Mucosa of rectum (tissue), 2 donors: ENCODE results near the gene RTEL1.
"Not testable (repeated sequence)": the region's sequence is repeated elsewhere in the genome, so short reads cannot be mapped to it uniquely, and the experiment has no call there.

Experiments used
- H3K27ac ChIP-seq, 2 donors: one replicate each; pipeline ENCODE4 v1.7.0; 2013; ENCODE audit warnings: inconsistent platforms in 2 of 2, low read depth in 2 of 2, low read length in 2 of 2
- H3K27me3 ChIP-seq, 2 donors: one replicate each; pipeline ENCODE4 v1.7.0; 2013; ENCODE audit warnings: low read length in 2 of 2; ENCODE audit not compliant: control insufficient read depth in 2 of 2, insufficient read depth in 2 of 2
- H3K36me3 ChIP-seq, 2 donors: one replicate each; pipeline ENCODE4 v1.7.0; 2013; ENCODE audit warnings: low read length in 2 of 2; ENCODE audit not compliant: control insufficient read depth in 2 of 2, insufficient read depth in 2 of 2
- H3K4me1 ChIP-seq, 2 donors: one replicate each; pipeline ENCODE4 v1.7.0; 2013; ENCODE audit warnings: low read length in 2 of 2, mild to moderate bottlenecking in 1 of 2; ENCODE audit not compliant: control insufficient read depth in 2 of 2, insufficient read depth in 2 of 2
- H3K4me3 ChIP-seq, 2 donors: one replicate each; pipeline ENCODE4 v1.7.0; 2013; ENCODE audit warnings: low read length in 2 of 2
- H3K9ac ChIP-seq, 2 donors: one replicate each; pipeline ENCODE4 v1.7.0; 2013; ENCODE audit warnings: low read length in 2 of 2, low read depth in 1 of 2, mild to moderate bottlenecking in 1 of 2
- H3K9me3 ChIP-seq, 2 donors: one replicate each; pipeline ENCODE4 v1.7.0; 2013; ENCODE audit warnings: low read length in 2 of 2; ENCODE audit not compliant: control insufficient read depth in 2 of 2
- donor health status: healthy.
- donor health status: Normal muscosa, but diverticular disease.

RTEL1 gene

GRCh38 chr20:63658749-63659187, 656 bp downstream of the RTEL1 start:
- H3K27me3 ChIP-seq: peaks cover 3 to 7% of the 10 kb centered on the region in 2 donors
- H3K27ac ChIP-seq: peak overlapping the region; percentile 79 to 84
- H3K4me1 ChIP-seq: peaks cover 18% of the 10 kb centered on the region in 2 donors
- H3K4me3 ChIP-seq: peak overlapping the region; percentile 93 to 94
- peaks cover 5 to 26% of the 10 kb centered on the region in 2 donors for H3K36me3 ChIP-seq
- peak overlapping the region; percentile 67 to 80 for H3K9ac ChIP-seq
- H3K9me3 ChIP-seq: no peaks in the 10 kb centered on the region

DNA sequence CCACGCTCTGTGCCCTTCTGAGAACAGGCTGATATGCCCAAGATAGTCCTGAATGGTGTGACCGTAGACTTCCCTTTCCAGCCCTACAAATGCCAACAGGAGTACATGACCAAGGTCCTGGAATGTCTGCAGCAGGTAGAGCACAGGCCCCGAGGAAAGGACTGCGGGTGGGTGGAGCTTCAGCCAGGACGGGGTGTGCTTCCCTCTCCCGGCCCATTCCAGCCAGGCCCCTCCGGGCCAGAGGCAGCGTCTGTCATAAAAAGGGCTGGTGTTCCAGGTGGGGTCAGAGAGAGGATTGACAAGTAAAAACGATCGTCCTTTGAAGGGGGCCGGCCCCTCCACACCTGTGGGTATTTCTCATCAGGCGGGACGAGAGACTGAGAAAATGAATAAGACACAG, 1.3 kb downstream of the RTEL1 start:
- peak overlapping the region; percentile 93 to 94 for H3K4me3 ChIP-seq
- peaks cover 5 to 26% of the 10 kb centered on the region in 2 donors for H3K36me3 ChIP-seq
- H3K27me3 ChIP-seq: peaks cover 0 to 3% of the 10 kb centered on the region in 2 donors
- peak overlapping the region in 1 of 2 donors; percentile 84 for H3K27ac ChIP-seq
- peak overlapping the region; percentile 67 to 80 for H3K9ac ChIP-seq
- H3K9me3 ChIP-seq: no peaks in the 10 kb centered on the region
- peaks cover 14 to 17% of the 10 kb centered on the region in 2 donors for H3K4me1 ChIP-seq

- Histone ChIP-seq H3K4me1 (peaks cover 14 to 17% of the 10 kb centered on the region in 2 donors), H3K36me3 (peaks cover 5 to 31% of the 10 kb centered on the region in 2 donors)
- not testable (repeated sequence) for H3K9ac ChIP-seq, H3K27ac ChIP-seq, H3K27me3 ChIP-seq, H3K9me3 ChIP-seq, H3K4me3 ChIP-seq
These were observed 2.1 kb downstream of the RTEL1 start for GRCh38 chr20:63660174-63660573.

DNA sequence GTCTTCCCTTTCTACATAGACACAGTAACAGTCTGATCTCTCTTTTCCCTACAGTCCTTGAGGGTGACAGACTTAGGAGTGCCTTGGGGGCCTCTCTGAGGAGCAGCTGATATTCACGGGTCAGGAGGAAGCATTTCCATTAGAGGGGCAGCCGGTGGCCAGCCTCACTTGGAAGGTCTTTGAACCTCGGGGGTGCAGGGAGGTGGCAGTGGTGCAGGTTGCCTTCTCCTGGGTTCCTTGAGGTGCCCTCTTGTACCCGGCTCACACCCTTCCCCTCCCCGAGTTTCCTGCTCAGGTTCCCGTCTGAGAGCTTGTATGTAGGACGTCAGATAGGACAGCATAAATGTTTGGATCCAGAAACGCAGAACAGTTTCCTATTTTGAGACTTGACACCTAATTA, 2.5 kb downstream of the RTEL1 start:
- Histone ChIP-seq H3K4me3 (no peak overlapping the region), H3K4me1 (peaks cover 14 to 17% of the 10 kb centered on the region in 2 donors), H3K36me3 (peaks cover 5 to 32% of the 10 kb centered on the region in 2 donors), H3K9ac (no peak overlapping the region), H3K27ac (no peak overlapping the region), H3K27me3 (no peaks in the 10 kb centered on the region), H3K9me3 (no peaks in the 10 kb centered on the region)

DNA sequence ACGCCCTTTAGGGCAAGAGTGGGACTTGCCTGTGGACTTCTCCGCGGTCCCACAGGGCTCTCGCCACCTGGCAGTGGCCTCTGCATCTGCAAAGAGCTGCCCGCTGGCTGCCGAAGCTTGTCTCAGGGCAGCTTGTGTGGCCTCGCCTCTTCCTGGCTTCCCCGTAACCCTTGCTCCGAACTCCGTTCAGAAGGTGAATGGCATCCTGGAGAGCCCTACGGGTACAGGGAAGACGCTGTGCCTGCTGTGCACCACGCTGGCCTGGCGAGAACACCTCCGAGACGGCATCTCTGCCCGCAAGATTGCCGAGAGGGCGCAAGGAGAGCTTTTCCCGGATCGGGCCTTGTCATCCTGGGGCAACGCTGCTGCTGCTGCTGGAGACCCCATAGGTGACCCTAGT, 3.0 kb downstream of the RTEL1 start:
- Histone ChIP-seq H3K27ac (no peak overlapping the region), H3K36me3 (peaks cover 5 to 35% of the 10 kb centered on the region in 2 donors), H3K27me3 (no peaks in the 10 kb centered on the region), H3K4me3 (no peak overlapping the region), H3K4me1 (peaks cover 14 to 17% of the 10 kb centered on the region in 2 donors), H3K9ac (no peak overlapping the region), H3K9me3 (no peaks in the 10 kb centered on the region)

GRCh38 chr20:63661959-63662812, 4.1 kb downstream of the RTEL1 start:
- H3K4me3 ChIP-seq: no peak overlapping the region
- H3K27me3 ChIP-seq: no peaks in the 10 kb centered on the region
- no peak overlapping the region for H3K27ac ChIP-seq
- H3K36me3 ChIP-seq: peaks cover 6 to 41% of the 10 kb centered on the region in 2 donors
- no peak overlapping the region for H3K9ac ChIP-seq
- no peaks in the 10 kb centered on the region for H3K9me3 ChIP-seq
- H3K4me1 ChIP-seq: peaks cover 14 to 17% of the 10 kb centered on the region in 2 donors

- Histone ChIP-seq H3K9ac (no peak overlapping the region), H3K4me3 (no peak overlapping the region), H3K4me1 (peaks cover 13% of the 10 kb centered on the region in 2 donors), H3K27ac (no peak overlapping the region), H3K27me3 (no peaks in the 10 kb centered on the region), H3K36me3 (peaks cover 7 to 46% of the 10 kb centered on the region in 2 donors), H3K9me3 (no peaks in the 10 kb centered on the region)
These were observed 4.7 kb downstream of the RTEL1 start for GRCh38 chr20:63662813-63663189.

- Histone ChIP-seq H3K27ac (no peak overlapping the region), H3K4me1 (peaks cover 10% of the 10 kb centered on the region in 2 donors), H3K36me3 (peaks cover 11 to 50% of the 10 kb centered on the region in 2 donors), H3K9me3 (no peaks in the 10 kb centered on the region), H3K4me3 (no peak overlapping the region), H3K9ac (no peak overlapping the region), H3K27me3 (no peaks in the 10 kb centered on the region)
These were observed 5.4 kb downstream of the RTEL1 start for GRCh38 chr20:63663332-63664066.

GRCh38 chr20:63664143-63664851, 6.2 kb downstream of the RTEL1 start:
- Histone ChIP-seq H3K36me3 (peaks cover 16 to 54% of the 10 kb centered on the region in 2 donors), H3K9ac (no peak overlapping the region), H3K27ac (no peak overlapping the region), H3K27me3 (no peaks in the 10 kb centered on the region), H3K9me3 (no peaks in the 10 kb centered on the region), H3K4me3 (no peak overlapping the region), H3K4me1 (peaks cover 2% of the 10 kb centered on the region in 2 donors)
